CD14-positive monocyte (primary cell): ENCODE results near the gene HSD17B14. TPM values are rescaled to one million over a fixed set of nuclear protein-coding genes. Genes with fewer than 3 reads are reported as not detected.
"Not testable (repeated sequence)": the region's sequence is repeated elsewhere in the genome, so short reads cannot be mapped to it uniquely, and the experiment has no call there.

Source experiments
- DNase-seq, 3 donors: peaks; one replicate each; pipeline ENCODE4 v3.0.0-alpha.2; 2011 to 2022
- H2AFZ ChIP-seq: 2 replicates; pipeline ENCODE4 v1.6.0; 2012; ENCODE audit warnings: mild to moderate bottlenecking, low read depth, low read length, inconsistent platforms; ENCODE audit not compliant: insufficient read depth, poor library complexity, severe bottlenecking
- H3K27ac ChIP-seq, 2 donors: 1 replicate in 1 of 2; 2 replicates in 1 of 2; pipeline ENCODE4 v1.5.1; 2012 to 2013; ENCODE audit warnings: low read length in 2 of 2, control low read depth in 1 of 2, inconsistent platforms in 1 of 2, low read depth in 1 of 2, mild to moderate bottlenecking in 1 of 2
- H3K27me3 ChIP-seq, 2 donors: one replicate each; pipeline versions ENCODE4 v1.6.0 to v1.6.1; 2011 to 2013; ENCODE audit warnings: low read length in 2 of 2; ENCODE audit not compliant: control insufficient read depth in 2 of 2, insufficient read depth in 2 of 2
- H3K36me3 ChIP-seq, 2 donors: replicated peaks in 1 of 2; 1 replicate in 1 of 2; 2 replicates in 1 of 2; pipeline versions ENCODE4 v1.5.1 to v1.6.1; 2012 to 2013; ENCODE audit warnings: low read length in 2 of 2, control low read depth in 1 of 2, inconsistent platforms in 1 of 2, mild to moderate bottlenecking in 1 of 2; ENCODE audit not compliant: insufficient read depth in 2 of 2, control insufficient read depth in 1 of 2
- H3K4me1 ChIP-seq, 2 donors: 1 replicate in 1 of 2; 2 replicates in 1 of 2; pipeline versions ENCODE4 v1.5.1 to v1.6.1; 2012 to 2013; ENCODE audit warnings: low read length in 2 of 2, control low read depth in 1 of 2, inconsistent platforms in 1 of 2, mild to moderate bottlenecking in 1 of 2, moderate library complexity in 1 of 2; ENCODE audit not compliant: insufficient read depth in 2 of 2, control insufficient read depth in 1 of 2
- H3K4me2 ChIP-seq: replicated peaks from 2 replicates; pipeline ENCODE3; 2012; ENCODE audit warnings: low read length, moderate library complexity, mild to moderate bottlenecking; ENCODE audit not compliant: poor library complexity, severe bottlenecking; ENCODE audit errors: extremely low read depth
- H3K4me3 ChIP-seq, 3 experiments: fragments of 200-600 bp in 1 of 3; sonication (generic) in 1 of 3; replicated peaks in 1 of 3; 1 replicate in 2 of 3; 2 replicates in 1 of 3; pipeline ENCODE4 v1.5.1; 2011 to 2013; ENCODE audit warnings: low read length in 3 of 3, mild to moderate bottlenecking in 3 of 3, control low read depth in 2 of 3, low read depth in 2 of 3, inconsistent platforms in 1 of 3, moderate library complexity in 1 of 3
- H3K79me2 ChIP-seq: 2 replicates; pipeline ENCODE4 v1.6.0; 2012; ENCODE audit warnings: mild to moderate bottlenecking, control low read depth, inconsistent platforms, low read length, moderate library complexity; ENCODE audit not compliant: insufficient read depth
- H3K9ac ChIP-seq: 2 replicates; pipeline ENCODE4 v1.6.0; 2017; ENCODE audit warnings: low read length, mild to moderate bottlenecking; ENCODE audit not compliant: insufficient read depth, poor library complexity, severe bottlenecking
- H3K9me3 ChIP-seq, 2 donors: replicated peaks in 1 of 2; 1 replicate in 1 of 2; 2 replicates in 1 of 2; pipeline versions ENCODE4 v1.5.1 to v1.6.1; 2012 to 2013; ENCODE audit warnings: low read length in 2 of 2, control low read depth in 1 of 2; ENCODE audit not compliant: control insufficient read depth in 1 of 2, insufficient read depth in 1 of 2
- H4K20me1 ChIP-seq: 2 replicates; pipeline ENCODE4 v1.6.0; 2012; ENCODE audit warnings: mild to moderate bottlenecking, low read length, control low read depth, moderate library complexity; ENCODE audit not compliant: insufficient read depth
- H3K27ac Mint-ChIP-seq, 7 donors: one replicate each; pipeline ENCODE4 v1.8.0; 2020; ENCODE audit warnings: mild to moderate bottlenecking in 7 of 7, mixed read lengths in 7 of 7, moderate library complexity in 6 of 7, inconsistent platforms in 2 of 7
- H3K27me3 Mint-ChIP-seq, 3 donors: one replicate each; pipeline ENCODE4 v1.8.0; 2021 to 2022; ENCODE audit warnings: low read depth in 3 of 3, mild to moderate bottlenecking in 3 of 3, mixed read lengths in 3 of 3, moderate library complexity in 3 of 3, inconsistent platforms in 1 of 3
- H3K36me3 Mint-ChIP-seq, 2 donors: one replicate each; pipeline ENCODE4 v1.8.0; 2020; ENCODE audit warnings: mixed read lengths in 2 of 2, inconsistent platforms in 1 of 2, mild to moderate bottlenecking in 1 of 2
- H3K4me1 Mint-ChIP-seq: one replicate; pipeline ENCODE4 v1.8.0; 2020; ENCODE audit warnings: mild to moderate bottlenecking, mixed read lengths
- H3K4me3 Mint-ChIP-seq, 2 donors: one replicate each; pipeline ENCODE4 v1.8.0; 2020; ENCODE audit warnings: mild to moderate bottlenecking in 2 of 2, mixed read lengths in 2 of 2, moderate library complexity in 1 of 2
- H3K9me3 Mint-ChIP-seq, 7 donors: one replicate each; pipeline ENCODE4 v1.8.0; 2020 to 2022; ENCODE audit warnings: mixed read lengths in 7 of 7, mild to moderate bottlenecking in 6 of 7, moderate library complexity in 6 of 7, inconsistent platforms in 2 of 7
- CTCF ChIP-seq: fragments of 200-600 bp; IDR thresholded peaks from one replicate; pipeline ENCODE4 v1.8.0; 2022; ENCODE audit warnings: antibody characterized with exemption, mild to moderate bottlenecking
- WGBS: methylation state at CpG from one replicate; pipeline ENCODE4 v1.1.5; 2013; ENCODE audit warnings: missing lambda C conversion rate; ENCODE audit not compliant: insufficient coverage; 5-methylcytosine and 5-hydroxymethylcytosine counted together
- intact Hi-C, 2 donors: fragments of 100-400 bp; cut with micrococcal nuclease; formaldehyde crosslinking; loops; one replicate each; pipeline versions ENCODE4 v1.15.0 to v1.15.1; 2023
- polyA plus RNA-seq, 3 donors: library from polyadenylated mRNA; depleted of rRNA in 1 of 3; unstranded in 2 of 3; stranded (reverse) in 1 of 3; fragments of 300-500 nt in 2 of 3; fragments of >200 nt in 1 of 3; fragmentation: Illumina TruSeq in 2 of 3; gene quantifications; 1 replicate in 2 of 3; 2 replicates in 1 of 3; pipeline ENCODE4 v1.2.3, GENCODE V29; 2012 to 2021

HSD17B14 gene
- polyA plus RNA-seq, 3 donors: not detected

- H3K4me1 Mint-ChIP-seq: peaks cover 18% of the 10 kb centered on the region
- H3K27me3 Mint-ChIP-seq: peaks cover 21 to 41% (median 23%) of the 10 kb centered on the region in 3 donors
- H3K4me3 Mint-ChIP-seq: peak overlapping the region; percentile 47 to 79
- Histone ChIP-seq H4K20me1 (no peaks in the 10 kb centered on the region), H3K4me1 (peaks cover 20 to 21% of the 10 kb centered on the region in 2 donors), H3K9ac (no peak overlapping the region), H3K27ac (no peak overlapping the region), H2AFZ (no peak overlapping the region), H3K4me2 (peak overlapping the region; percentile 59), H3K79me2 (no peaks in the 10 kb centered on the region), H3K4me3 (peak overlapping the region in 1 of 3 experiments; percentile 37), H3K9me3 (no peaks in the 10 kb centered on the region), H3K27me3 (peaks cover 0 to 7% of the 10 kb centered on the region in 2 donors), H3K36me3 (no peaks in the 10 kb centered on the region)
- no peak for TF ChIP-seq CTCF
- 21% methylated on average over 6 of the region's 11 CpGs for WGBS
- H3K36me3 Mint-ChIP-seq: no peaks in the 10 kb centered on the region
- DNase-seq: peak in 2 of 3 donors; percentile 44 to 48
- H3K27ac Mint-ChIP-seq: peak overlapping the region in 5 of 7 donors; percentile 12 to 86 (median 72)
- intact Hi-C loops: no loop called here
- H3K9me3 Mint-ChIP-seq: peaks cover 0 to 2% (median 0%) of the 10 kb centered on the region in 7 donors
Observed at GRCh38 chr19:48768994-48769713, 67.1 kb downstream of the HSD17B14 start.

GRCh38 chr19:48768171-48768753 is 68.0 kb downstream of the HSD17B14 start:
- intact Hi-C loops, H3K9me3 Mint-ChIP-seq, DNase-seq, H3K4me3 ChIP-seq, H3K27me3 ChIP-seq, H4K20me1 ChIP-seq, H3K27ac Mint-ChIP-seq, H3K9ac ChIP-seq, H3K36me3 ChIP-seq, H3K4me2 ChIP-seq, H2AFZ ChIP-seq, H3K27ac ChIP-seq, H3K79me2 ChIP-seq, H3K4me3 Mint-ChIP-seq, H3K36me3 Mint-ChIP-seq, H3K9me3 ChIP-seq: not testable (repeated sequence)
- peaks cover 20 to 21% of the 10 kb centered on the region in 2 donors for H3K4me1 ChIP-seq
- WGBS: 10% methylated on average over 1 of the region's 6 CpGs
- Mint-ChIP-seq H3K4me1 (peaks cover 18% of the 10 kb centered on the region), H3K27me3 (peaks cover 24 to 44% (median 27%) of the 10 kb centered on the region in 3 donors)

- H3K36me3 Mint-ChIP-seq, DNase-seq, H2AFZ ChIP-seq, H3K36me3 ChIP-seq, H3K9me3 Mint-ChIP-seq, H3K9me3 ChIP-seq, H3K4me3 ChIP-seq, H3K27ac ChIP-seq, H3K79me2 ChIP-seq, H3K27me3 ChIP-seq, H3K9ac ChIP-seq, H3K4me2 ChIP-seq, intact Hi-C loops, H3K27ac Mint-ChIP-seq, H4K20me1 ChIP-seq: not testable (repeated sequence)
- Mint-ChIP-seq H3K4me1 (peaks cover 20% of the 10 kb centered on the region), H3K4me3 (peak overlapping the region in 1 of 2 donors; percentile 36), H3K27me3 (peaks cover 33 to 63% (median 42%) of the 10 kb centered on the region in 3 donors)
- WGBS: no CpG with 5 or more reads among the region's 5 CpGs
- H3K4me1 ChIP-seq: peaks cover 21 to 23% of the 10 kb centered on the region in 2 donors
Observed at GRCh38 chr19:48765816-48766215, 70.5 kb downstream of the HSD17B14 start.
